Neuronal stem cell (in vitro differentiated cells): ENCODE results near the gene TMA7.

ENCODE experiments used
- DNase-seq: peaks from one replicate; pipeline ENCODE4 v3.0.0-alpha.2; 2013; ENCODE audit warnings: low spot score
- H2AFZ ChIP-seq: one replicate; pipeline ENCODE4 v1.6.1; 2013; ENCODE audit warnings: mild to moderate bottlenecking, low read length, inconsistent platforms
- H2AK5ac ChIP-seq: 2 replicates; pipeline ENCODE4 v1.6.1; 2013; ENCODE audit warnings: low read depth, mild to moderate bottlenecking, inconsistent platforms, low read length, moderate library complexity, mixed read lengths
- H2BK120ac ChIP-seq: 2 replicates; pipeline ENCODE4 v1.6.1; 2013; ENCODE audit warnings: low read depth, mild to moderate bottlenecking, inconsistent platforms, low read length, moderate library complexity, mixed read lengths
- H2BK12ac ChIP-seq: one replicate; pipeline ENCODE4 v1.6.1; 2013; ENCODE audit warnings: low read length, inconsistent platforms
- H2BK15ac ChIP-seq: 2 replicates; pipeline ENCODE4 v1.6.1; 2013; ENCODE audit warnings: mild to moderate bottlenecking, low read length, inconsistent platforms, mixed read lengths
- H2BK5ac ChIP-seq: one replicate; pipeline ENCODE4 v1.6.1; 2013; ENCODE audit warnings: inconsistent platforms, mild to moderate bottlenecking, low read length, moderate library complexity
- H3K14ac ChIP-seq: one replicate; pipeline ENCODE4 v1.6.1; 2013; ENCODE audit warnings: low read length, inconsistent platforms
- H3K18ac ChIP-seq: 2 replicates; pipeline ENCODE4 v1.6.1; 2013; ENCODE audit warnings: low read length, inconsistent platforms
- H3K23ac ChIP-seq: 2 replicates; pipeline ENCODE4 v1.6.1; 2013; ENCODE audit warnings: low read depth, mild to moderate bottlenecking, mixed read lengths, low read length, inconsistent platforms; ENCODE audit not compliant: poor library complexity
- H3K27ac ChIP-seq: replicated peaks from 3 replicates; pipeline ENCODE4 v1.5.1; 2013; ENCODE audit warnings: low read length, inconsistent platforms
- H3K27me3 ChIP-seq, 3 experiments: 2 replicates each; pipeline ENCODE4 v1.6.1; 2013; ENCODE audit warnings: low read length in 3 of 3, mild to moderate bottlenecking in 2 of 3, inconsistent platforms in 1 of 3, low read depth in 1 of 3, mixed read lengths in 1 of 3, moderate library complexity in 1 of 3; ENCODE audit not compliant: control insufficient read depth in 3 of 3, insufficient read depth in 3 of 3
- H3K36me3 ChIP-seq, 2 donors: replicated peaks in 1 of 2; 2 replicates each; pipeline ENCODE4 v1.6.1; 2013; ENCODE audit warnings: low read length in 2 of 2; ENCODE audit not compliant: control insufficient read depth in 2 of 2, insufficient read depth in 2 of 2
- H3K4ac ChIP-seq: 2 replicates; pipeline ENCODE4 v1.6.1; 2013; ENCODE audit warnings: inconsistent platforms, mild to moderate bottlenecking, low read length, moderate library complexity
- H3K4me1 ChIP-seq, 2 donors: 1 replicate in 1 of 2; 2 replicates in 1 of 2; pipeline ENCODE4 v1.6.1; 2013; ENCODE audit warnings: low read length in 2 of 2, low read depth in 1 of 2; ENCODE audit not compliant: control insufficient read depth in 2 of 2, insufficient read depth in 1 of 2
- H3K4me2 ChIP-seq: one replicate; pipeline ENCODE4 v1.6.1; 2013; ENCODE audit warnings: mild to moderate bottlenecking, low read length, inconsistent platforms; ENCODE audit not compliant: insufficient read depth, poor library complexity, severe bottlenecking
- H3K4me3 ChIP-seq, 2 donors: 2 replicates each; pipeline ENCODE4 v1.5.1; 2013; ENCODE audit warnings: low read length in 2 of 2, mild to moderate bottlenecking in 2 of 2, inconsistent platforms in 1 of 2, moderate library complexity in 1 of 2
- H3K79me1 ChIP-seq: one replicate; pipeline ENCODE4 v1.6.1; 2013; ENCODE audit warnings: low read depth, mild to moderate bottlenecking, inconsistent platforms, low read length, moderate library complexity
- H3K9ac ChIP-seq: one replicate; pipeline ENCODE4 v1.6.1; 2013; ENCODE audit warnings: mild to moderate bottlenecking, low read depth, low read length, inconsistent platforms; ENCODE audit not compliant: poor library complexity
- H3K9me3 ChIP-seq, 2 donors: replicated peaks in 1 of 2; 2 replicates each; pipeline versions ENCODE3 to v1.6.1; 2013; ENCODE audit warnings: low read length in 2 of 2, mild to moderate bottlenecking in 2 of 2, inconsistent platforms in 1 of 2, low read depth in 1 of 2, mixed read lengths in 1 of 2, moderate library complexity in 1 of 2; ENCODE audit not compliant: control insufficient read depth in 2 of 2, insufficient read depth in 1 of 2
- H4K8ac ChIP-seq: one replicate; pipeline ENCODE4 v1.6.1; 2013; ENCODE audit warnings: low read depth, mild to moderate bottlenecking, inconsistent platforms, low read length, moderate library complexity
- H4K91ac ChIP-seq: one replicate; pipeline ENCODE4 v1.6.1; 2013; ENCODE audit warnings: low read length, low read depth, mild to moderate bottlenecking, inconsistent platforms; ENCODE audit not compliant: poor library complexity
- WGBS, 2 donors: extraction: QIAGEN DNeasy Blood & Tissue Kit; methylation state at CpG; one replicate each; pipeline ENCODE4 v1.1.7; 2013; ENCODE audit warnings: missing lambda C conversion rate in 2 of 2, mixed read lengths in 1 of 2; ENCODE audit not compliant: insufficient read length in 2 of 2, insufficient replicate concordance in 1 of 2; ENCODE audit errors: extremely low coverage in 2 of 2; 5-methylcytosine and 5-hydroxymethylcytosine counted together

The TMA7 gene

DNA sequence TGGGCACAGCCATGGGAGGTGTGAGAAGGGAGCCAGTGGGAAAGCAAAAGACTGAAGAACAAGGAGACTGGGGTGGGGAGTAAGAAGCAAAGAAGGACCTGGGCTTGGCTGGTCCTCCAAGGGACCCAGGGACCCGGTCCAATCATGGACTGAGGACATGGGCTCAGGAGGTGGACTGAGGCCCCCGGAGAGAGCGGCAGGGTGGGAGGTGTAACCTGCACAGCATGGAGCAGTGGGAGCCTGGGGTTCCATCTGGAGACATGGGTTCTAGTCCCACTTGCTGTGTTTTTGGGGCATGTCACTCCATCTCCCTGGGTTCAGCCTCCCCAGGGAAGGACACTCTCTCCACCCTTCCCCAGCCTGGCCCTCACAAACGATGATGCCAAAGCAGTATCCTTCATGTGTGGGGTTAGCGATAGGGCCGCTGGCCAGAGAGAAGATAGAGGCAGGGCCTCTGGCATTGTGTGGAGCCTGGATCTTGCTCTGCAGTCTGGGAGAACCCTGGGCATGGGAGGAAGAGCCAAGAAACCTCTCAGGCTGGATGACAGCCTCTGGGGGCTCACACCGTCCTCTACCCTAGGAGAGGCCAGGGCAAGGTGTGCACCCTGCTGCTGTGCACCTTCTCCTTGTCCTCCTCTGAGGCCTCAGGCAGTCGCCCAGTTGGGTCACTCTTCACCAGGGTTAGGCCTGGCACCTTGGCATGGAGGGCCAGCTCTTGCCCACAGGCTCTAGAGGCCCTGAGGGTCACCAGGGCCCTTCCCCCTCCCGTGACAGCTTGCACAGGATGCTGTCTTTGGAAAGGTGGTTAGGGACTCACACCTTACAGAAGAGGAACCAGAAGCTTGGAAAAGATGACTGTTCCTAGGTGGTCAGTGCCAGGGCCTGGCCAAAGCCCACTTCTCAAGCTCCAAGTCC, 42.0 kb upstream of the TMA7 start:
- no CpG with 5 or more reads among the region's 9 CpGs for WGBS, 2 donors

DNA sequence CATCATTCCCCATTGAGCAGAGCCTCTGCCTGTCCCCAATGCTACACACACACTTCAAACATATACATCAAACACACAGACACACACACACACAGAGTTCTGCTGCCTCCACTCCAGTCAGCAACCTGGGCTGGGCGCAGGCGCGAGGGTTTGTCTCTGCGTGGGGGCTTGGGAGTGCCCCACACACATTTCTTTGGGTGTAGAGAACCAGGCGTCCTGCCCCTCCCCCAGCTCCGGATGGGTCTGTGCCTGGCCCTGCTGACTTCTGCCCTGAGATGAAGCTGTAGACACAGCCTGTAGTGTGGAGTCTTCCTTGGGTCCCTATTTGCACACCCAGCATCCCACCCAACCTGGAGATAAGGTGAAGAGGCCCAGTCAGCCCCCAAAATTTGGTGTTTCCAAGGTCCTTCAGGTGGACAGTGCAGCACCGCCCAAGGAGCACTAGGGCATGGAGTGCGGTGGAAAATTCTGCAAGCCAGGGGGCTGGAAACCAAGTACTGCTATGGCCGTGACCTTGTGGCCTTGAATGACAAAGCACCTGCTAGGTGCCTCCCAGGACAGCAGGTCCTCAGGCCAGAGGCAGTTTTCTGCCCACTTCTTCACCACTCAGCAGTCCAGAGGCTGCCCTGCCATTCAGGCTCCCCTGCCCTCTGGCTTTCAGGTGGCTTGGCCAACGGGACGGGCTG, 41.2 kb upstream of the TMA7 start:
- no peak for DNase-seq
- Histone ChIP-seq H3K36me3 (peaks cover 8 to 23% of the 10 kb centered on the region in 2 donors), H3K4me2 (no peak overlapping the region), H3K79me1 (peaks cover 2% of the 10 kb centered on the region), H2AK5ac (peak overlapping the region; percentile 31), H3K9me3 (no peaks in the 10 kb centered on the region), H3K27me3 (no peaks in the 10 kb centered on the region), H3K23ac (no peak overlapping the region), H4K8ac (no peak overlapping the region), H3K14ac (peak overlapping the region; percentile 1), H2AFZ (no peak overlapping the region), H2BK5ac (peak overlapping the region; percentile 26), H3K4me1 (no peaks in the 10 kb centered on the region), H2BK15ac (no peak overlapping the region), H3K18ac (peak overlapping the region; percentile 35), H3K4me3 (no peak overlapping the region), H4K91ac (no peak overlapping the region), H3K9ac (no peak overlapping the region), H2BK12ac (no peak overlapping the region), H3K27ac (no peak overlapping the region), H3K4ac (no peak overlapping the region), H2BK120ac (no peak overlapping the region)
- WGBS, 2 donors, result no CpG with 5 or more reads among the region's 11 CpGs

More for the DNA sequence above, 42.0 kb upstream of the TMA7 start:
- H3K4me3 ChIP-seq, result no peak overlapping the region
- no peak for DNase-seq
- H3K4ac ChIP-seq, result no peak overlapping the region
- H3K27ac ChIP-seq, result no peak overlapping the region
- peak overlapping the region; percentile 63 for H3K18ac ChIP-seq
- no peak overlapping the region for H3K9ac ChIP-seq
- H3K9me3 ChIP-seq, result no peaks in the 10 kb centered on the region
- H3K27me3 ChIP-seq, result no peaks in the 10 kb centered on the region
- no peak overlapping the region for H3K23ac ChIP-seq
- H2AK5ac ChIP-seq, result peak overlapping the region; percentile 32
- H2BK120ac ChIP-seq, result peak overlapping the region; percentile 85
- peaks cover 2% of the 10 kb centered on the region for H3K79me1 ChIP-seq
- H3K36me3 ChIP-seq, result peaks cover 4 to 15% of the 10 kb centered on the region in 2 donors
- H4K91ac ChIP-seq, result no peak overlapping the region
- H2BK15ac ChIP-seq, result peak overlapping the region; percentile 14
- H2AFZ ChIP-seq, result no peak overlapping the region
- peak overlapping the region; percentile 63 for H2BK12ac ChIP-seq
- no peak overlapping the region for H2BK5ac ChIP-seq
- peak overlapping the region; percentile 1 for H3K14ac ChIP-seq
- no peak overlapping the region for H4K8ac ChIP-seq
- no peak overlapping the region for H3K4me2 ChIP-seq
- H3K4me1 ChIP-seq, result no peaks in the 10 kb centered on the region

DNA sequence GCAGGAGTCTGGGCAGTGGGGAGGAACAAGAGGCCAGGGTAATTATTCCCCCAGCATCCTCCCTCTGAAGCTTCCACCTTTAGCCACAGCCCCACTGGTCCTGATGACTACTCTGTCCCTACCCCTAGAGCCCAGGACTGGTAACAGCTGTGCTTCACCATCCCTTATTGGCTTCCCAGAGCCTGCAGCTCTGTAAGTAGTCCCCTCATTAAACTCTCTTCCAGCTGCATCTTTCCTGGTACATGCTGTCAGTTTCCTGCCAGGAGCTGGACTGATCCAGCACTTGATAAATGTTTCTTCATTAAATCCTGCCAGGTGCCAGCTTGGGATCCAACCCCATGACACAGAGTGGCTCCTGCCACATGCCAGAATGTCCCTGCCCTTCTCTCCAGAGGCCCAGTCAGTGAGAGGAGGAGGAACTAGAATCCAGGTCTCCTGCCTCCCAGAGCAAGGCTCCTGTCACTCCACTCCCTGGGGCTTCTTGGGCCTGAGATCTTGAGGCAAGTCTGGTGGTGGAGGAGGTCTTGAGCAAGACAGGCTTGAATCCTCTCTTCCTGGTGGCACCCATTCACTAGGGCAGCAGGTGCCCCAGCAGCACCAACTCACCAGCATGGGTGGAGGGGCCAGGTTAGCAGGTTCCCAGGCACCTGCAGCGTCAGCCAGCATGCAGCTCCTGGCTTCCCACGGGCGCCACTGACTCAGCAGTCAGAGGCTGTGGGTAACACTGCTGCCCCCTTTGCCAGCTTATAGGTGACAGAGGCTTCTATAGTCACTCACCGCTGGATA, 40.5 kb upstream of the TMA7 start:
- no peak overlapping the region for H3K14ac ChIP-seq
- H4K91ac ChIP-seq, result no peak overlapping the region
- no peaks in the 10 kb centered on the region for H3K4me1 ChIP-seq
- WGBS, 2 donors, result no CpG with 5 or more reads among the region's 4 CpGs
- no peak for DNase-seq
- no peak overlapping the region for H3K9ac ChIP-seq
- no peak overlapping the region for H3K4ac ChIP-seq
- peaks cover 15 to 30% of the 10 kb centered on the region in 2 donors for H3K36me3 ChIP-seq
- no peaks in the 10 kb centered on the region for H3K27me3 ChIP-seq
- no peak overlapping the region for H4K8ac ChIP-seq
- H3K79me1 ChIP-seq, result peaks cover 2% of the 10 kb centered on the region
- no peak overlapping the region for H2BK120ac ChIP-seq
- no peak overlapping the region for H2AFZ ChIP-seq
- peak overlapping the region; percentile 31 for H2AK5ac ChIP-seq
- H3K23ac ChIP-seq, result no peak overlapping the region
- H2BK5ac ChIP-seq, result peak overlapping the region; percentile 26
- no peaks in the 10 kb centered on the region for H3K9me3 ChIP-seq
- H3K4me3 ChIP-seq, result no peak overlapping the region
- H3K4me2 ChIP-seq, result no peak overlapping the region
- H2BK15ac ChIP-seq, result no peak overlapping the region
- no peak overlapping the region for H3K27ac ChIP-seq
- H3K18ac ChIP-seq, result peak overlapping the region; percentile 20
- no peak overlapping the region for H2BK12ac ChIP-seq
